PC-3 (cell line): ENCODE results near the gene UBE2F.

Source experiments
- CTCF ChIP-seq: fragments of 300-600 bp; sonication (generic); conservative IDR thresholded peaks from 2 replicates; pipeline ENCODE4 v1.5.1; 2017; ENCODE audit warnings: antibody characterized with exemption, low read depth, mild to moderate bottlenecking, low read length
- EZH2 ChIP-seq: fragments of 300-600 bp; sonication (generic); IDR thresholded peaks from one replicate; pipeline ENCODE4 v1.6.1; 2017; ENCODE audit warnings: antibody characterized with exemption, mild to moderate bottlenecking, low read length; ENCODE audit not compliant: unreplicated experiment
- EZH2phosphoT487 ChIP-seq: fragments of 300-600 bp; sonication (generic); IDR thresholded peaks from 2 replicates; pipeline ENCODE4 v1.6.1; 2018; ENCODE audit warnings: mild to moderate bottlenecking, antibody characterized with exemption, low read length, borderline replicate concordance

GRCh38 chr2:238042849-238043584, 76.2 kb downstream of the UBE2F start:
- TF ChIP-seq CTCF (no peak), EZH2 (no peak), EZH2phosphoT487 (no peak)
